ENCODE measurements around the gene RNF123.

GRCh38 chr3:49647741-49648140 lies 41.6 kb upstream of the RNF123 start:
- TF ChIP-seq POLR2A (IDR thresholded peaks at IDR 0.05; ENCODE audit: low read depth, low read length) = no peak
- no peak for TF ChIP-seq CTCF (IDR thresholded peaks at IDR 0.05 in 2 of 3, conservative IDR thresholded peaks at IDR 0.05 in 1 of 3; ENCODE audit: control insufficient read depth in 2 of 3, extremely low read depth in 1 of 3, insufficient read depth in 1 of 3, low read depth in 3 of 3, low read length in 3 of 3)
- no peak for TF ChIP-seq GATAD2B (conservative IDR thresholded peaks at IDR 0.05; ENCODE audit: low read depth)
- TF ChIP-seq FOXK2 (IDR thresholded peaks at IDR 0.05) = no peak
- no peak for TF ChIP-seq FOXM1 (IDR thresholded peaks at IDR 0.05; ENCODE audit: low read depth, low read length)
- TF ChIP-seq POLR2AphosphoS5 (IDR thresholded peaks at IDR 0.05; ENCODE audit: low read length) = no peak
